Measurements from ENCODE around the gene MARK2.

MARK2 gene

GRCh38 chr11:63911876-63912275, 73.0 kb downstream of the MARK2 start:
- H3K4me3 ChIP-seq (ENCODE audit: low read length) = no peak overlapping the region
- no peak for DNase-seq (ENCODE audit: low read depth)
- TF ChIP-seq CTCF (conservative IDR thresholded peaks at IDR 0.05; ENCODE audit: low read depth, low read length) = no peak

GRCh38 chr11:63912678-63913077, 73.8 kb downstream of the MARK2 start:
- no peak overlapping the region for H3K4me3 ChIP-seq (ENCODE audit: low read length)
- DNase-seq (ENCODE audit: low read depth) = no peak
- no peak for TF ChIP-seq CTCF (conservative IDR thresholded peaks at IDR 0.05; ENCODE audit: low read depth, low read length)

- DNase-seq (ENCODE audit: low read depth) = no peak
- TF ChIP-seq CTCF (conservative IDR thresholded peaks at IDR 0.05; ENCODE audit: low read depth, low read length) = no peak
- no peak overlapping the region for H3K4me3 ChIP-seq (ENCODE audit: low read length)
Observed at GRCh38 chr11:63913866-63914830, 75.2 kb downstream of the MARK2 start.

GRCh38 chr11:63914896-63915691, 76.2 kb downstream of the MARK2 start:
- DNase-seq (ENCODE audit: low read depth) = no peak
- TF ChIP-seq CTCF (conservative IDR thresholded peaks at IDR 0.05; ENCODE audit: low read depth, low read length) = no peak
- H3K4me3 ChIP-seq (ENCODE audit: low read length) = no peak overlapping the region

- H3K4me3 ChIP-seq (ENCODE audit: low read length) = peak overlapping the region; percentile 45
- peak; percentile 62 for TF ChIP-seq CTCF (conservative IDR thresholded peaks at IDR 0.05; ENCODE audit: low read depth, low read length)
Observed at GRCh38 chr11:63915961-63916836, 77.3 kb downstream of the MARK2 start.

GRCh38 chr11:63916837-63917691, 78.2 kb downstream of the MARK2 start, which contains the start of gene RCOR2:
RCOR2 (minus strand) TSS chr11:63917164; CDS start chr11:63916456, 708 bp downstream.
- no peak for DNase-seq (ENCODE audit: low read depth)
- TF ChIP-seq CTCF (conservative IDR thresholded peaks at IDR 0.05; ENCODE audit: low read depth, low read length) = no peak
- peak within 1 kb of the TSS; percentile 45 for H3K4me3 ChIP-seq (ENCODE audit: low read length)

More at GRCh38 chr11:63915961-63916836, 77.3 kb downstream of the MARK2 start:
- DNase-seq (ENCODE audit: low read depth) = no peak

All from retinal pigment epithelial cell (primary cell).